ENCODE data around the gene GUSB. TPM values are rescaled to one million over a fixed set of nuclear protein-coding genes. Genes with fewer than 3 reads are reported as not detected.

GUSB gene
- total and polyA plus RNA-seq, 2 of the 4 experiments (the other 2 are of a cell fraction) = 12.9 to 47.7 TPM

GRCh38 chr7:65978891-65979582 is 3.0 kb downstream of the GUSB start:
- no peak overlapping the region for H2AFZ ChIP-seq (replicated peaks; ENCODE audit: low read length, poor library complexity)
- POLR2A ChIA-PET (ENCODE audit: unreplicated experiment) = no interaction called here
- dilution Hi-C loops (cut with HindIII; ENCODE audit: low sequenced_read_pairs, unreplicated experiment) (no loop called here), intact Hi-C loops (cut with micrococcal nuclease) (no loop called here), in situ Hi-C loops (cut with MboI; ENCODE audit: low sequenced_read_pairs) (no loop called here)
- no peak overlapping the region for H2AK5ac ChIP-seq (ENCODE audit: low read depth, low read length)
- H2BK5ac ChIP-seq (ENCODE audit: low read depth, low read length, poor library complexity, severe bottlenecking) = no peak overlapping the region
- peaks cover 16 to 41% of the 10 kb centered on the region in 2 experiments for H3K79me1 ChIP-seq (ENCODE audit: low read depth in 1 of 2, low read length in 2 of 2)
- H3K4me3 ChIP-seq (ENCODE audit: insufficient read depth, low read depth, low read length) = no peak overlapping the region
- H3K18ac ChIP-seq (ENCODE audit: low read depth, low read length) = no peak overlapping the region
- no peak overlapping the region for H4K5ac ChIP-seq (ENCODE audit: low read depth, low read length)
- TF ChIP-seq MAZ (IDR thresholded peaks at IDR 0.05; ENCODE audit: borderline replicate concordance, low read depth, low read length) (no peak), MAFK (IDR thresholded peaks at IDR 0.05; ENCODE audit: low read depth, low read length) (no peak), SMC3 (IDR thresholded peaks at IDR 0.05; ENCODE audit: low read depth, low read length) (no peak), CEBPB (IDR thresholded peaks at IDR 0.05; ENCODE audit: low read depth, low read length) (no peak), ELK1 (IDR thresholded peaks at IDR 0.05; ENCODE audit: borderline replicate concordance, low read depth, low read length) (no peak), MXI1 (IDR thresholded peaks at IDR 0.05; ENCODE audit: borderline replicate concordance, low read depth, low read length) (no peak), BHLHE40 (IDR thresholded peaks at IDR 0.05; ENCODE audit: low read depth, low read length) (no peak), POLR2A (IDR thresholded peaks at IDR 0.05; ENCODE audit: low read depth, low read length) (no peak), FOS (IDR thresholded peaks at IDR 0.05; ENCODE audit: low read depth, low read length) (no peak), RAD21 (IDR thresholded peaks at IDR 0.05; ENCODE audit: low read length) (no peak)
- TF ChIP-seq, protein P1, sequence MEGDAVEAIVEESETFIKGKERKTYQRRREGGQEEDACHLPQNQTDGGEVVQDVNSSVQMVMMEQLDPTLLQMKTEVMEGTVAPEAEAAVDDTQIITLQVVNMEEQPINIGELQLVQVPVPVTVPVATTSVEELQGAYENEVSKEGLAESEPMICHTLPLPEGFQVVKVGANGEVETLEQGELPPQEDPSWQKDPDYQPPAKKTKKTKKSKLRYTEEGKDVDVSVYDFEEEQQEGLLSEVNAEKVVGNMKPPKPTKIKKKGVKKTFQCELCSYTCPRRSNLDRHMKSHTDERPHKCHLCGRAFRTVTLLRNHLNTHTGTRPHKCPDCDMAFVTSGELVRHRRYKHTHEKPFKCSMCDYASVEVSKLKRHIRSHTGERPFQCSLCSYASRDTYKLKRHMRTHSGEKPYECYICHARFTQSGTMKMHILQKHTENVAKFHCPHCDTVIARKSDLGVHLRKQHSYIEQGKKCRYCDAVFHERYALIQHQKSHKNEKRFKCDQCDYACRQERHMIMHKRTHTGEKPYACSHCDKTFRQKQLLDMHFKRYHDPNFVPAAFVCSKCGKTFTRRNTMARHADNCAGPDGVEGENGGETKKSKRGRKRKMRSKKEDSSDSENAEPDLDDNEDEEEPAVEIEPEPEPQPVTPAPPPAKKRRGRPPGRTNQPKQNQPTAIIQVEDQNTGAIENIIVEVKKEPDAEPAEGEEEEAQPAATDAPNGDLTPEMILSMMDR (conservative IDR thresholded peaks at IDR 0.05; ENCODE audit: low read depth, low read length) = no peak
- WGBS, 2 experiments (ENCODE audit: extremely low coverage in 2 of 2, insufficient read length in 1 of 2) = 92% methylated on average over 4 of the region's 18 CpGs; no CpG with 5 or more reads in 1 of the 2 experiments
- no peak overlapping the region for H3K9ac ChIP-seq (ENCODE audit: low read depth, low read length)
- DNase-seq = no peak
- CTCF ChIA-PET = no interaction called here
- no peak overlapping the region for H3K27ac ChIP-seq (ENCODE audit: insufficient read depth, low read length)
- peaks cover 26% of the 10 kb centered on the region for H3K36me3 ChIP-seq (ENCODE audit: control insufficient read depth, insufficient read depth, low read length)
- H3K4me2 ChIP-seq (ENCODE audit: low read depth, low read length) = no peak overlapping the region
- no TSS peak for BruUV-seq (replicated peaks)
- H3K14ac ChIP-seq (replicated peaks; ENCODE audit: low read depth, low read length) = no peak overlapping the region
- H4K91ac ChIP-seq (ENCODE audit: insufficient read depth, low read depth, low read length) = no peak overlapping the region
- 0 out of 2 replicates have a peak, but pooled peaks cover 7% of the 10 kb centered on the region for H4K20me1 ChIP-seq (ENCODE audit: insufficient read depth, low read length)
- no peak overlapping the region for H2BK15ac ChIP-seq (ENCODE audit: low read depth, low read length)
- H2AK9ac ChIP-seq (replicated peaks; ENCODE audit: low read depth, low read length, poor library complexity) = no peak overlapping the region
- peaks cover 8% of the 10 kb centered on the region for H3K4me1 ChIP-seq (ENCODE audit: control insufficient read depth, insufficient read depth, low read length)
- no peaks in the 10 kb centered on the region for H3K9me3 ChIP-seq (ENCODE audit: control insufficient read depth, insufficient read depth, low read length)
- H3K56ac ChIP-seq (ENCODE audit: extremely low read depth, insufficient read depth, low read length) = no peak overlapping the region
- no peak for ATAC-seq (ENCODE audit: low read depth)
- H3K23ac ChIP-seq (ENCODE audit: low read depth, low read length) = no peak overlapping the region
- no peak overlapping the region for H4K8ac ChIP-seq (ENCODE audit: low read depth in 2 of 2, low read length in 2 of 2)
- H3K4ac ChIP-seq (ENCODE audit: low read depth, low read length) = no peak overlapping the region
- H3K27me3 ChIP-seq (ENCODE audit: control insufficient read depth, insufficient read depth, low read length) = no peaks in the 10 kb centered on the region
- no peak overlapping the region for H2BK20ac ChIP-seq (ENCODE audit: low read depth, low read length)
- peaks cover 15% of the 10 kb centered on the region for H3K9me1 ChIP-seq (ENCODE audit: insufficient read depth, low read length)
- H2BK120ac ChIP-seq (ENCODE audit: low read depth, low read length) = no peak overlapping the region

Data from IMR-90 (cell line).